ENCODE measurements around the gene FLNB.
A peak's percentile ranks its signal among the peaks of the same experiment; 100 is the strongest.
"Not testable (repeated sequence)": the region's sequence is repeated elsewhere in the genome, so short reads cannot be mapped to it uniquely, and the experiment has no call there.

The FLNB gene

DNA sequence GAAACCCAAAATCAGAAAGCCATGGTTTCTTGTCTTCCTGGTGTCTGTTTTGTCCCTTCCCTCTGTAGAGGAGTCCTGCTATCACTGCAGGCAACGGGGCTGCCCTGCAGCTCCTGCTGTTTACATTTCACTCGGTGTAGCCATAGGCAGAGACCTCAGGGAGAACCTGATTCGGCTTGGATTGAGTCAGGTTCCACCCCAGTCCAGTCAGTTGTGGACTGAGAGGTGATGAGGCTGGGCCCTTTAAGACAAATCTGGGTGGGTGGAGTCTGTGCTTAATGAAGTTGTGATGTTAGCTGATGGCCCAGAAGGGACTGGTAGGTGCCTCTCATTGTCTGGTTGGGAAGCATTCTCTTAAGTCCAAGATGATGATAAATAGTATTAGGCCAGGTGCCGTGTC lies 35.7 kb downstream of the FLNB start:
- H3K27me3 ChIP-seq (ENCODE audit: control insufficient read depth in 1 of 2, insufficient read depth in 2 of 2, low read length in 2 of 2), result no peaks in the 10 kb centered on the region
- no peak overlapping the region for H3K27ac ChIP-seq (ENCODE audit: low read length)
- H3K9me3 ChIP-seq (ENCODE audit: control insufficient read depth in 2 of 2, low read length in 2 of 2), result no peaks in the 10 kb centered on the region
- H3K4me3 ChIP-seq (ENCODE audit: low read length in 2 of 2), result no peak overlapping the region
- H3K36me3 ChIP-seq (ENCODE audit: control insufficient read depth in 2 of 2, insufficient read depth in 2 of 2, low read length in 2 of 2), result no peaks in the 10 kb centered on the region
- no peak overlapping the region for H3K9ac ChIP-seq (ENCODE audit: low read length in 2 of 2)
- peaks cover 33% of the 10 kb centered on the region for H3K4me1 ChIP-seq (ENCODE audit: control insufficient read depth, insufficient read depth, low read length)

DNA sequence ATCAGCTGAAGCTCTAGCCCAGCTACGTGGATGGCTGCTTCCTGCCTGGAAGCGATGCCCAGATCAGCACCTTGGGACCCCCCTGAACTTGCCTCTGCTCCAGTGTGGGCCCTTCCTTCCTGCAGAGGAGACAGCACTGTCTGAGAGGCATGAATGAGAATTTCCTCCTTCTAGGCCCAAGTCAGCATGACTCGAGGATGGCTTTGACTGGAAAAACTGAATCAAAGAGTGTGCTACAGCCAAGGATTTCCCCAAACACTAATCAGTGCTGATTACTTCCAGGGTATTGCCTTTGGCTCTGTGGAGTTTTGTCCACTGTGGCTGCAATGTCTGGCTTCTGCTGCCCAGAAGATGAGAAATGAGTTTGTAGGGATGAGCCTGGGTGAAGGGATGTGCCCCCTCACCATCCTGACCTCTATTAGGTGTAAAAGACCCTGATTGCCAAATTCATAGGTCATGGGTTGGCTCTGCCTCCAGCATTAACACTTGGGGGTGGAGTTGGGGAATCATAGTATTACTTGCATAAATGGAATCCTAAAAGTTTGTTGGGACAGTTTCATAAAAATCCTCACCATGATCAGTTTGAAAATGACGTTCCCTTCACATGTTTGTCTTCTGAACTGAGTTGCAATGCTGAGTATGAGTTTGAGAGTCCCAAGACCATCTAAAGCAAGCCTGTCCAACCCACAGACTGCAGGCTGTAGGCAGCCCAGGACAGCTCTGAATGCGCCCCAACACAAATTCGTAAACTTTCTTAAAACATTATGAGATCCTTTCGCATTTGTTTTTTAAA lies 36.7 kb downstream of the FLNB start:
- Histone ChIP-seq H3K36me3 (ENCODE audit: control insufficient read depth in 2 of 2, insufficient read depth in 2 of 2, low read length in 2 of 2) (no peaks in the 10 kb centered on the region), H3K27ac (ENCODE audit: low read length) (no peak overlapping the region), H3K4me1 (ENCODE audit: control insufficient read depth, insufficient read depth, low read length) (peaks cover 42% of the 10 kb centered on the region), H3K9me3 (ENCODE audit: control insufficient read depth in 2 of 2, low read length in 2 of 2) (peaks cover 0 to 4% of the 10 kb centered on the region in 2 donors), H3K4me3 (ENCODE audit: low read length in 2 of 2) (no peak overlapping the region), H3K27me3 (ENCODE audit: control insufficient read depth in 1 of 2, insufficient read depth in 2 of 2, low read length in 2 of 2) (no peaks in the 10 kb centered on the region), H3K9ac (ENCODE audit: low read length in 2 of 2) (no peak overlapping the region)

DNA sequence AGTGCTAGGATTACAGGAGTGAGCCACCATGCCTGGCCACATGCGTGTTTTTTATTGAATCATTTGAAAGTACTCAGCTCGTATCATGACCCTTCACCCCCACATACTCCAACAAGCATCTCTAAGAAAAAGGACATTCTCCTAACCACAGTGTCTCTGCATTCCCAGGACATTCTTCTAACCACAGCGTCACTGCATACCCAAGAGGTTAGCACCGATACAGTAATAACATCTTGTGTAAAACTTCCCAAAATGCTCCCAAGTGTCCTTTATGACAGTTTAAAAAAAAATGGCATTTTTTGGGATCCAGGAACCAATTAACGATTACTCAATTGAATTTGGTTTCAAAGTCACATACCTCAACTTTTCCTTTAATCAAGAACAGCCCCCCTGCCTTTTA lies 39.6 kb downstream of the FLNB start:
- Histone ChIP-seq H3K27me3 (ENCODE audit: control insufficient read depth in 1 of 2, insufficient read depth in 2 of 2, low read length in 2 of 2) (no peaks in the 10 kb centered on the region), H3K9ac (ENCODE audit: low read length in 2 of 2) (no peak overlapping the region), H3K9me3 (ENCODE audit: control insufficient read depth in 2 of 2, low read length in 2 of 2) (peaks cover 0 to 4% of the 10 kb centered on the region in 2 donors), H3K27ac (ENCODE audit: low read length) (no peak overlapping the region), H3K4me1 (ENCODE audit: control insufficient read depth, insufficient read depth, low read length) (peaks cover 43% of the 10 kb centered on the region), H3K4me3 (ENCODE audit: low read length in 2 of 2) (no peak overlapping the region), H3K36me3 (ENCODE audit: control insufficient read depth in 2 of 2, insufficient read depth in 2 of 2, low read length in 2 of 2) (no peaks in the 10 kb centered on the region)

DNA sequence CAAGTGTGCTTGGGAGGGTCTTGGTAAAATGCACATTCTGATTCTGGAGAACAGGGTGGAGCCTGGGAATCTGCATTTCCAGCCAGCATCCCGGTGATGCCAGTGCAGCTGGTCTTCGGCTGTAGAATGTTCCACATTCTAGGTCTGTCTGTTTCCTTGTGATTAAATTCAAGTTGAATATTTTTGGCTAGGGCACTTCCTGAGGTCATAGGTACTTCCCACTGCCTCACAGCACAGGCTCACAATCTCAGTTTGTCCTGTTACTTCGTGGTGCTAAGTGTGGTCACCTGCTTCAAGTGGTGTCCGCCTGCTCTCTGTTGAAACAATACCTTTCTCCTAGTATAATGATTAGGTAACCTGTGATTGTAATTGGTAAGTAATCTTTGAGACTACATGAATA lies 40.1 kb downstream of the FLNB start:
- H3K9me3 ChIP-seq (ENCODE audit: control insufficient read depth in 2 of 2, low read length in 2 of 2), result peaks cover 0 to 4% of the 10 kb centered on the region in 2 donors
- H3K4me1 ChIP-seq (ENCODE audit: control insufficient read depth, insufficient read depth, low read length), result peaks cover 44% of the 10 kb centered on the region
- H3K9ac ChIP-seq (ENCODE audit: low read length in 2 of 2), result no peak overlapping the region
- peak overlapping the region; percentile 38 for H3K27ac ChIP-seq (ENCODE audit: low read length)
- no peaks in the 10 kb centered on the region for H3K36me3 ChIP-seq (ENCODE audit: control insufficient read depth in 2 of 2, insufficient read depth in 2 of 2, low read length in 2 of 2)
- no peak overlapping the region for H3K4me3 ChIP-seq (ENCODE audit: low read length in 2 of 2)
- no peaks in the 10 kb centered on the region for H3K27me3 ChIP-seq (ENCODE audit: control insufficient read depth in 1 of 2, insufficient read depth in 2 of 2, low read length in 2 of 2)

DNA sequence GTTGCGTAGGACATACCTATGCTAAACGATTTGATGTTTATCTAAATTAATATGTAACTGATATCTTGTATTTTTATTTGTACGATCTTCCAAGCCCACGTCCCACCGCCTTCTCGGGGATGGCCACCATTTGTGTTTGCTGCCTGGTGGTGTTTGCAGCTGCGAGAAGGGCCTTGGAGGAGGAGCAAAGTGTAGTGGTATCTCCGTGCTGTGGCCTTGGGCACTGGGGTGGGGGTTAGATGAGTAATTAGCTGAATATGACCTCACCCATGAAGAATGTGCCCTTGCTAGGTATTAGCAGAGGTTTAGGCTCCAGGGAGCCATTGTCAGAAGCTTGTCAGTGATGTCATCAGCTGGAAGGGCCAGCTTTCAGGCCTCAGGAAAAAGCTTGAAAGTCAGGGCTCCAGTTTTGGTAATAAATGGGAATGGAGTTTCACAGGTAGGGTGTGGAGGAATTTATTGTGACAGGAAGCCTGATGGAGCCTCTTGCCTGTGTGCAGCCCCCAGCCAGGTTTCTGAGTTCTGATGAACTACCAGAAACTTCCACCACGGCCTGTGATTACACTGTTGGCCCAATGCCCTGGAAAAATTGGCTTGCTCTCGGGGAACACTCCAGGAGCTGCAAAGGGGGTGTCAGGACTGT lies 41.0 kb downstream of the FLNB start:
- H3K4me3 ChIP-seq (ENCODE audit: low read length in 2 of 2), result peak overlapping the region in 1 of 2 donors; percentile 22
- peak overlapping the region; percentile 1 for H3K27ac ChIP-seq (ENCODE audit: low read length)
- H3K27me3 ChIP-seq (ENCODE audit: control insufficient read depth in 1 of 2, insufficient read depth in 2 of 2, low read length in 2 of 2), result no peaks in the 10 kb centered on the region
- H3K4me1 ChIP-seq (ENCODE audit: control insufficient read depth, insufficient read depth, low read length), result peaks cover 47% of the 10 kb centered on the region
- no peaks in the 10 kb centered on the region for H3K36me3 ChIP-seq (ENCODE audit: control insufficient read depth in 2 of 2, insufficient read depth in 2 of 2, low read length in 2 of 2)
- H3K9ac ChIP-seq (ENCODE audit: low read length in 2 of 2), result no peak overlapping the region
- peaks cover 0 to 4% of the 10 kb centered on the region in 2 donors for H3K9me3 ChIP-seq (ENCODE audit: control insufficient read depth in 2 of 2, low read length in 2 of 2)

DNA sequence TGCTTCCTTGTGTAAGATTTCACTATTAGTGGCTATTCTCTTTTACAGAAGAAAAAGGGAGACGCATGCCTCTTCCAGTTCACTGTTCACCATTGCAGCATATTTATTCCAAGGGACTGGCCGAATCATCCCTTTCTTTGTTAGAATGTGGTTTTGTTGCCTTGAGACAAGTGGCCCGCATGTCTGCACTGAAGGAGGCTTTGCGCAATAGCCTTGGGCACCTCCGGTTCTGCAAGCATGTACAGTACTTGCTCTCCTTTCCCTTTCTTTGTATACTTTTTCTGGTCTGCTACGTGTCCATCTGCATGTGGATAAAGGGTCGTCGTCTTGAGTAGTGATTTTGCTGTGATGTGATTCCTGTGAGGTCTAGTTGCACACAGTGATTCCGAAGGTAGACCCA lies 43.0 kb downstream of the FLNB start:
- Histone ChIP-seq H3K4me3 (ENCODE audit: low read length in 2 of 2) (no peak overlapping the region), H3K4me1 (ENCODE audit: control insufficient read depth, insufficient read depth, low read length) (peaks cover 39% of the 10 kb centered on the region), H3K9me3 (ENCODE audit: control insufficient read depth in 2 of 2, low read length in 2 of 2) (peaks cover 0 to 4% of the 10 kb centered on the region in 2 donors), H3K27me3 (ENCODE audit: control insufficient read depth in 1 of 2, insufficient read depth in 2 of 2, low read length in 2 of 2) (no peaks in the 10 kb centered on the region), H3K27ac (ENCODE audit: low read length) (peak overlapping the region; percentile 69), H3K9ac (ENCODE audit: low read length in 2 of 2) (no peak overlapping the region), H3K36me3 (ENCODE audit: control insufficient read depth in 2 of 2, insufficient read depth in 2 of 2, low read length in 2 of 2) (no peaks in the 10 kb centered on the region)

DNA sequence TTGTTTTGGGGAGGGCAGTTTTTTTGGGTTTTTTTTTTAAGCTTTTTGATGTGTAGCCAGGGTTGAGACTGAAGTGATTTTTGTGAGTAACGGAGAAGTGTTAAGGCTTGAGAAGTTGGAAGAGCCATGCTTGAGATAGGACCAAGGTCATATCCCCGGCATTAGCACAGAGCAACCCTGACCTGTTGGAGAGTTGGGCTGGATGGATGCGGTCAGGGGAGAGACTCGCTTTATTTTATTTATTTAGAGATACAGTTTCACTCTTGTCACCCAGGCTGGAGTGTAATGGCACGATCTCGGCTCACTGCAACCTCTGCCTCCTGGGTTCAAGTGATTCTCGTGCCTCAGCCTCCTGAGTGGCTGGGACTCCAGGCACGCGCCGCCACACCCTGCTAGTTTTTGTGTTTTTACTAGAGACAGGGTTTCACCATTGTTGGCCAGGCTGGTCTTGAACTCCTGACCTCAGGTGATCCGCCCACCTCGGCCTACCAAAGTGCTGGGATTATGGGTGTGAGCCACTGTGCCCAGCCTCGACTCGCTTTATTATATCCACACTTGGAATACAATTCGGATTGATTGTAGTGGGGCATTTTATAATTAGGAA lies 43.5 kb downstream of the FLNB start:
- H3K27me3 ChIP-seq (ENCODE audit: control insufficient read depth in 1 of 2, insufficient read depth in 2 of 2, low read length in 2 of 2); H3K9ac ChIP-seq (ENCODE audit: low read length in 2 of 2); H3K9me3 ChIP-seq (ENCODE audit: control insufficient read depth in 2 of 2, low read length in 2 of 2); H3K36me3 ChIP-seq (ENCODE audit: control insufficient read depth in 2 of 2, insufficient read depth in 2 of 2, low read length in 2 of 2); H3K4me3 ChIP-seq (ENCODE audit: low read length in 2 of 2): not testable (repeated sequence)
- Histone ChIP-seq H3K4me1 (ENCODE audit: control insufficient read depth, insufficient read depth, low read length) (peaks cover 39% of the 10 kb centered on the region), H3K27ac (ENCODE audit: low read length) (peak overlapping the region; percentile 69)

DNA sequence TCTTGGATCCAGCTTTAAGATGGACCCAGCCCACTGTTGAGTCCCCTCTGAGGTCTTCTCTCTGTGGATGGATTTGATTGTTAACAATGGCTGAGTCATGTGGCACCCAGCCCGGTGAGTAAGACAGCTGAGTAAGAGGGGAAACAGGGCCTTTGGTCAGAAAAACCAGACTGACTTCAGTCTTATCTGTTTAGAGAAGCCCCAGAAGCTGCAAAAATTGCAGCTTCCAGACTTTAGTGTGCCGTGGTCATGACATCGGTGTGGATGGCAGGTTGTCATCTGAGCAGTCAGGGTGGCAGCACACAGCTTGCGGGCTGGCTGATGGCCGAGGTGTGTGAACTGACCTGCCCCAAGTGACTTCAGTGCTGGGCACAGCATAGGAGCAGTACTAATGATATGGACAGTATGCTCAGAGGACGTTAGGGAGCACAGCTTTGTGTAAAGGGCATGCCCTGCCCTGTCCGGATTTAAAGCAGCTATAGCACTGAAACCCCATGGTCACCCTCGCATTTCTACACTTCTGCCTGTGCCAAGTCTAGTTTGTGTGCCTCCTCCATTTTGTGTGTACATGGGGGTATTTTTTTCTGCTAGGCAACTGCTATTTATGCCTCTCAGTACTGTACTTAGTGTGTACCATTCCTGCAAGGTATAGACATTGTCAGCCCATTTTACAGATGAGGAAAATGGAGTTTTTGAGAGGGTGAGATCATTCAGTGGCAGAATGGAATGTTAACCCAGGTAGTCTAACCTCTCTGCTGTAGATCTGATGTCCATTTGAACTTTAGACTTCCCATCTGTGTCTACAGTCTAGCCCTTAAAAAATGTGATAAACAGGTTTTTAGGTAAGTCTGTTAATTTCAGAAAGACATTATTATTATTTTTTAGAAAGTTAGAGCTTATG lies 44.4 kb downstream of the FLNB start:
- Histone ChIP-seq H3K4me1 (ENCODE audit: control insufficient read depth, insufficient read depth, low read length) (peaks cover 39% of the 10 kb centered on the region), H3K27ac (ENCODE audit: low read length) (peak overlapping the region; percentile 69), H3K4me3 (ENCODE audit: low read length in 2 of 2) (peak overlapping the region in 1 of 2 donors; percentile 29), H3K36me3 (ENCODE audit: control insufficient read depth in 2 of 2, insufficient read depth in 2 of 2, low read length in 2 of 2) (no peaks in the 10 kb centered on the region), H3K9me3 (ENCODE audit: control insufficient read depth in 2 of 2, low read length in 2 of 2) (peaks cover 0 to 4% of the 10 kb centered on the region in 2 donors), H3K9ac (ENCODE audit: low read length in 2 of 2) (peak overlapping the region; percentile 36 to 41), H3K27me3 (ENCODE audit: control insufficient read depth in 1 of 2, insufficient read depth in 2 of 2, low read length in 2 of 2) (no peaks in the 10 kb centered on the region)

DNA sequence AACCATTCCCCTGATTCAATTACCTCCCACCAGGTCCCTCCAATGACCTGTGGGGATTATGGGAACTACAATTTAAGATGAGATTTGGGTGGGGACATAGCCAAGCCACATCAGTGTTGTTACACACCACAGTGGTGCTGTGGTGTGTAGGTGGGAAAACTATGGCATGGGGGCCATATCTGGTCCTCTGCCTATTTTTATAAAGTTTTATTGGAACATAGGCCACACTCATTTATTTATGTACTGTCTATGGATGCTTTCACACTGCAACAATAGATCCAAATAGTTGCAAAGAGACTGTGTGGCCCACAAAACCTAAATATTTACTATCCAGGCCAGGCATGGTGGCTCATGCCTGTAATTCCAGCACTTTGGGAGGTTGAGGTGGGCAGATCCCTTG lies 46.4 kb downstream of the FLNB start:
- H3K4me3 ChIP-seq (ENCODE audit: low read length in 2 of 2), result no peak overlapping the region
- H3K36me3 ChIP-seq (ENCODE audit: control insufficient read depth in 2 of 2, insufficient read depth in 2 of 2, low read length in 2 of 2), result no peaks in the 10 kb centered on the region
- peaks cover 0 to 1% of the 10 kb centered on the region in 2 donors for H3K9me3 ChIP-seq (ENCODE audit: control insufficient read depth in 2 of 2, low read length in 2 of 2)
- H3K9ac ChIP-seq (ENCODE audit: low read length in 2 of 2), result no peak overlapping the region
- peaks cover 25% of the 10 kb centered on the region for H3K4me1 ChIP-seq (ENCODE audit: control insufficient read depth, insufficient read depth, low read length)
- no peaks in the 10 kb centered on the region for H3K27me3 ChIP-seq (ENCODE audit: control insufficient read depth in 1 of 2, insufficient read depth in 2 of 2, low read length in 2 of 2)
- H3K27ac ChIP-seq (ENCODE audit: low read length), result no peak overlapping the region

DNA sequence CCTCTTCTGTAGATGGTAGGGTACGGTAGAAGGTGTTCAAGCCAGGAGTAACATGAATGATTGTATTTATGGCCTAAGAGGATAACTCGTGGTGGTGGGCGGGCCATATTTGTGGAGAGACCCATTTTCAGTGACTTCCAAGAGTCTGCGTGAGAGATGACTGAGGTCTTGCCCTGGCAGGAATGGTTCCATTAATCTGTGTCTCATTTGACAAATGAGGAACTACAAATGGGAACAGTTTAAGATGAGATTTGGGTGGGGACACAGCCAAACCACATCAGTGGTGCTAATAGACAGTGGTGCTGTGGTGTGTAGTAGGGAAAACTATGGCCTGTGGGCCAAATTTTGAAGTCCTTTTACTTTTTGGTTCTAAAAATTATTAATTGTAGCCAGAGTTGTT lies 47.1 kb downstream of the FLNB start:
- Histone ChIP-seq H3K36me3 (ENCODE audit: control insufficient read depth in 2 of 2, insufficient read depth in 2 of 2, low read length in 2 of 2) (no peaks in the 10 kb centered on the region), H3K9ac (ENCODE audit: low read length in 2 of 2) (no peak overlapping the region), H3K27me3 (ENCODE audit: control insufficient read depth in 1 of 2, insufficient read depth in 2 of 2, low read length in 2 of 2) (no peaks in the 10 kb centered on the region), H3K4me1 (ENCODE audit: control insufficient read depth, insufficient read depth, low read length) (peaks cover 28% of the 10 kb centered on the region), H3K9me3 (ENCODE audit: control insufficient read depth in 2 of 2, low read length in 2 of 2) (no peaks in the 10 kb centered on the region), H3K27ac (ENCODE audit: low read length) (no peak overlapping the region), H3K4me3 (ENCODE audit: low read length in 2 of 2) (no peak overlapping the region)

Data from stomach smooth muscle (tissue), 2 donors.